ENCODE data around the gene IL12RB1.

The IL12RB1 gene

GRCh38 chr19:18123819-18124218 lies 37.1 kb upstream of the IL12RB1 start:
- Histone ChIP-seq H3K79me2 (ENCODE audit: insufficient read depth, low read length) (no peaks in the 10 kb centered on the region), H3K9me3 (ENCODE audit: insufficient read depth, low read length, severe bottlenecking) (no peaks in the 10 kb centered on the region), H3K27ac (ENCODE audit: low read length) (no peak overlapping the region), H3K36me3 (ENCODE audit: insufficient read depth, low read length) (no peaks in the 10 kb centered on the region; the same call in 1 of the 2 replicates), H3K9ac (ENCODE audit: low read depth, low read length) (no peak overlapping the region), H3K4me2 (ENCODE audit: insufficient read depth, low read length) (no peak overlapping the region), H3K4me3 (ENCODE audit: low read depth in 1 of 2, low read length in 2 of 2) (no peak overlapping the region), H3K27me3 (ENCODE audit: insufficient read depth, low read length, poor library complexity) (no peaks in the 10 kb centered on the region), H2AFZ (ENCODE audit: low read depth, low read length) (no peak overlapping the region), H4K20me1 (ENCODE audit: insufficient read depth, low read length) (peaks cover 3% of the 10 kb centered on the region; the same call in 1 of the 2 replicates), H3K4me1 (ENCODE audit: insufficient read depth, low read length) (peaks cover 10% of the 10 kb centered on the region)
- ATAC-seq (ENCODE audit: insufficient read depth, low read depth) (no peak), DNase-seq (no peak)
- no peak for TF ChIP-seq CTCF (IDR thresholded peaks at IDR 0.05; ENCODE audit: borderline replicate concordance, extremely low read depth, low read length, poor library complexity, severe bottlenecking)
- no peak for TF ChIP-seq EZH2 (IDR thresholded peaks at IDR 0.05; ENCODE audit: borderline replicate concordance, low read depth, low read length, severe bottlenecking)

- H3K36me3 ChIP-seq (ENCODE audit: insufficient read depth, low read length): no peaks in the 10 kb centered on the region; the same call in 1 of the 2 replicates
- H3K4me2 ChIP-seq (ENCODE audit: insufficient read depth, low read length): no peak overlapping the region
- ATAC-seq (ENCODE audit: insufficient read depth, low read depth): no peak
- no peak for DNase-seq
- H3K9ac ChIP-seq (ENCODE audit: low read depth, low read length): no peak overlapping the region
- H3K27ac ChIP-seq (ENCODE audit: low read length): no peak overlapping the region
- H4K20me1 ChIP-seq (ENCODE audit: insufficient read depth, low read length): peaks cover 3% of the 10 kb centered on the region; the same call in 1 of the 2 replicates
- TF ChIP-seq EZH2 (IDR thresholded peaks at IDR 0.05; ENCODE audit: borderline replicate concordance, low read depth, low read length, severe bottlenecking): no peak
- TF ChIP-seq CTCF (IDR thresholded peaks at IDR 0.05; ENCODE audit: borderline replicate concordance, extremely low read depth, low read length, poor library complexity, severe bottlenecking): no peak
- no peaks in the 10 kb centered on the region for H3K79me2 ChIP-seq (ENCODE audit: insufficient read depth, low read length)
- no peaks in the 10 kb centered on the region for H3K9me3 ChIP-seq (ENCODE audit: insufficient read depth, low read length, severe bottlenecking)
- no peaks in the 10 kb centered on the region for H3K27me3 ChIP-seq (ENCODE audit: insufficient read depth, low read length, poor library complexity)
- no peak overlapping the region for H2AFZ ChIP-seq (ENCODE audit: low read depth, low read length)
- peaks cover 17% of the 10 kb centered on the region for H3K4me1 ChIP-seq (ENCODE audit: insufficient read depth, low read length)
- no peak overlapping the region for H3K4me3 ChIP-seq (ENCODE audit: low read depth in 1 of 2, low read length in 2 of 2)
These were observed 36.4 kb upstream of the IL12RB1 start for GRCh38 chr19:18122860-18123795.

GRCh38 chr19:18122424-18122823 lies 35.7 kb upstream of the IL12RB1 start:
- Histone ChIP-seq H3K4me1 (ENCODE audit: insufficient read depth, low read length) (peaks cover 22% of the 10 kb centered on the region), H3K9me3 (ENCODE audit: insufficient read depth, low read length, severe bottlenecking) (no peaks in the 10 kb centered on the region), H3K79me2 (ENCODE audit: insufficient read depth, low read length) (no peaks in the 10 kb centered on the region), H3K36me3 (ENCODE audit: insufficient read depth, low read length) (no peaks in the 10 kb centered on the region; the same call in 1 of the 2 replicates), H3K9ac (ENCODE audit: low read depth, low read length) (no peak overlapping the region), H3K27me3 (ENCODE audit: insufficient read depth, low read length, poor library complexity) (no peaks in the 10 kb centered on the region), H4K20me1 (ENCODE audit: insufficient read depth, low read length) (peaks cover 3% of the 10 kb centered on the region; the same call in 1 of the 2 replicates), H3K27ac (ENCODE audit: low read length) (no peak overlapping the region), H3K4me3 (ENCODE audit: low read depth in 1 of 2, low read length in 2 of 2) (no peak overlapping the region), H3K4me2 (ENCODE audit: insufficient read depth, low read length) (no peak overlapping the region), H2AFZ (ENCODE audit: low read depth, low read length) (no peak overlapping the region)
- ATAC-seq (ENCODE audit: insufficient read depth, low read depth): no peak
- no peak for DNase-seq
- TF ChIP-seq CTCF (IDR thresholded peaks at IDR 0.05; ENCODE audit: borderline replicate concordance, extremely low read depth, low read length, poor library complexity, severe bottlenecking) (no peak), EZH2 (IDR thresholded peaks at IDR 0.05; ENCODE audit: borderline replicate concordance, low read depth, low read length, severe bottlenecking) (no peak)
